NCI-H524 treated with DMSO at 0.1 percent for 48 hours (cell line): ENCODE measurements around the gene COPG1.
"Not testable (repeated sequence)": the region's sequence is repeated elsewhere in the genome, so short reads cannot be mapped to it uniquely, and the experiment has no call there.

Experiments
- DNase-seq: peaks from one replicate; lab custom pipeline; 2025; lab: John Stamatoyannopoulos, UW

Gene COPG1

GRCh38 chr3:129245141-129245540, 4.3 kb upstream of the COPG1 start:
- DNase-seq: no peak

- DNase-seq: peak; percentile 69
Measured at GRCh38 chr3:129245641-129246306, 3.6 kb upstream of the COPG1 start.

GRCh38 chr3:129246636-129247035, 2.8 kb upstream of the COPG1 start:
- DNase-seq: no peak

- no peak for DNase-seq
Measured at GRCh38 chr3:129248286-129248979, 973 bp upstream of the COPG1 start.

- no peak for DNase-seq
Measured at GRCh38 chr3:129252748-129253147, 3.3 kb downstream of the COPG1 start.

GRCh38 chr3:129254536-129255230, 5.3 kb downstream of the COPG1 start:
- no peak for DNase-seq

GRCh38 chr3:129256270-129256669, 6.9 kb downstream of the COPG1 start:
- DNase-seq: no peak

- no peak for DNase-seq
Measured at GRCh38 chr3:129257609-129258008, 8.2 kb downstream of the COPG1 start.

- no peak for DNase-seq
Measured at GRCh38 chr3:129259612-129260477, 10.4 kb downstream of the COPG1 start.

GRCh38 chr3:129260606-129261005, 11.2 kb downstream of the COPG1 start:
- no peak for DNase-seq

GRCh38 chr3:129261894-129262293, 12.5 kb downstream of the COPG1 start:
- DNase-seq: no peak

- DNase-seq: no peak
Measured at GRCh38 chr3:129263161-129263910, 13.9 kb downstream of the COPG1 start.

- DNase-seq: not testable (repeated sequence)
Measured at GRCh38 chr3:129264994-129265393, 15.6 kb downstream of the COPG1 start.

- no peak for DNase-seq
Measured at GRCh38 chr3:129266651-129267050, 17.2 kb downstream of the COPG1 start.

- no peak for DNase-seq
Measured at GRCh38 chr3:129268396-129268795, 19.0 kb downstream of the COPG1 start.

- DNase-seq: no peak
Measured at GRCh38 chr3:129271674-129272073, 22.3 kb downstream of the COPG1 start.

- no peak for DNase-seq
Measured at GRCh38 chr3:129276385-129276784, 27.0 kb downstream of the COPG1 start.

- DNase-seq: no peak
Measured at GRCh38 chr3:129277829-129278271, 28.4 kb downstream of the COPG1 start.

- DNase-seq: peak; percentile 38
Measured at GRCh38 chr3:129278439-129278965, 29.1 kb downstream of the COPG1 start, which contains the start of gene HMCES. Gene HMCES, plus strand, starts transcription at chr3:129278870. Its CDS starts 863 bp downstream, at chr3:129279733.

- peak; percentile 12 for DNase-seq
Measured at GRCh38 chr3:129278966-129279906, 29.8 kb downstream of the COPG1 start.
